NCI-H82 treated with DMSO at 0.1 percent for 48 hours (cell line): ENCODE results near the gene CIB1.
"Not testable (repeated sequence)": the region's sequence is repeated elsewhere in the genome, so short reads cannot be mapped to it uniquely, and the experiment has no call there.

Experiments
- DNase-seq: peaks from one replicate; lab custom pipeline; 2025; ENCODE audit not compliant: unreplicated experiment; lab: John Stamatoyannopoulos, UW

CIB1 gene

GRCh38 chr15:90201130-90201943, 32.4 kb downstream of the CIB1 start, which contains the start of gene SEMA4B:
Gene SEMA4B, plus strand, starts transcription at chr15:90201330. Its CDS starts 249 bp downstream, at chr15:90201579.
- DNase-seq, result peak; percentile 46

GRCh38 chr15:90200534-90201129, 33.1 kb downstream of the CIB1 start:
- peak; percentile 91 for DNase-seq

- DNase-seq, result no peak
These were observed 39.1 kb downstream of the CIB1 start for GRCh38 chr15:90194655-90195054.

- DNase-seq, result peak; percentile 83
These were observed 40.6 kb downstream of the CIB1 start for GRCh38 chr15:90192961-90193786.

GRCh38 chr15:90191794-90192509, 41.8 kb downstream of the CIB1 start:
- no peak for DNase-seq

DNA sequence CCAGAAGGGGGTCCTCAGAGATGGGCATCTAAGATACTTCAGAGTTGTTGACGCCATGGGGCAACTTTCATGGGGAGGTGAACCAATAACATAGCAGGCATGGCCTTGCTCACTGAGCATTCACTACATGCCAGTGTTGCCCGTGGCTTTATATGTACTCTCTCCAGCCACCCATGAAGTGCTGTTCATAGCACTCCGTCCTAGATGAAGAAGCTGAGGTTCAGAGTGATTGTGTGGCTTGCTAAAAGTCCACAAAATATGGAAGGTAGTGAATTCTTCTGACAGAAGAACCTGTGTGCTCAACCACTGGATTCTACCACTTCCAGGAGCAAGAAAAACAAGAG, 42.4 kb downstream of the CIB1 start:
- no peak for DNase-seq

- DNase-seq, result no peak
These were observed 43.0 kb downstream of the CIB1 start for GRCh38 chr15:90190606-90191343.

DNA sequence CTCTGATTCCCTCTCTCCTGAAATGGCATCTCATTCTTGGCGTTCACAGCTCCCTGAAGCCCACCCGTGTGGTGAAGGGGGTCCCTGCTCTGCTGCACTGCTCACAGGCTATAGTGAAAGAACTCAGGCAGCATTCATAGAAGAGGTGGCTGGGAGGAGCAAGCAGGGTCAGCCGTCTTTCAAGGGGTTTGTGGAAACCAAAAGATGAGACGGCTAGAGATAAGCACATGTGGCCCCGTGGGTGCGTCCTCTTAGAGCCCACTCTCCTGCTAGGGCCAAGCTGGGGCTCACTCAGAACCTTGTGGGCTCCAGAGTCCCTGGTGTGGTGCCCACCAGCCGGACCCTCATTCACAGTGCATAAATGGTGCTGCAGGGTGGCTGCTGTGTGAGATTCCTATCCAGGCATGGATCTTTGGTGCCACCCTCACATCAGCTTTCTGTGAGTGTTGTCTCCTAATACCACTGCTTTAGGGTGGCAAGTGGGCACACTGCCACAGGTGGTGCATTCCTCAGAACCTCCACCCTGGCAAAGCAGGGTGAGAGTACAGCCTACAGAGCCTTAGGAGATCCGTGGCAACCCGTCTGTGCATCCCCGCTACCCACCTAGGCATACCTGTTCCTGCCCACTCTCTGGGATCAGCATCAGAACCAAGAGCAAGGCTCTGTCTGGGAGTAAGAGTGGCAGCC, 43.8 kb downstream of the CIB1 start:
- no peak for DNase-seq

DNA sequence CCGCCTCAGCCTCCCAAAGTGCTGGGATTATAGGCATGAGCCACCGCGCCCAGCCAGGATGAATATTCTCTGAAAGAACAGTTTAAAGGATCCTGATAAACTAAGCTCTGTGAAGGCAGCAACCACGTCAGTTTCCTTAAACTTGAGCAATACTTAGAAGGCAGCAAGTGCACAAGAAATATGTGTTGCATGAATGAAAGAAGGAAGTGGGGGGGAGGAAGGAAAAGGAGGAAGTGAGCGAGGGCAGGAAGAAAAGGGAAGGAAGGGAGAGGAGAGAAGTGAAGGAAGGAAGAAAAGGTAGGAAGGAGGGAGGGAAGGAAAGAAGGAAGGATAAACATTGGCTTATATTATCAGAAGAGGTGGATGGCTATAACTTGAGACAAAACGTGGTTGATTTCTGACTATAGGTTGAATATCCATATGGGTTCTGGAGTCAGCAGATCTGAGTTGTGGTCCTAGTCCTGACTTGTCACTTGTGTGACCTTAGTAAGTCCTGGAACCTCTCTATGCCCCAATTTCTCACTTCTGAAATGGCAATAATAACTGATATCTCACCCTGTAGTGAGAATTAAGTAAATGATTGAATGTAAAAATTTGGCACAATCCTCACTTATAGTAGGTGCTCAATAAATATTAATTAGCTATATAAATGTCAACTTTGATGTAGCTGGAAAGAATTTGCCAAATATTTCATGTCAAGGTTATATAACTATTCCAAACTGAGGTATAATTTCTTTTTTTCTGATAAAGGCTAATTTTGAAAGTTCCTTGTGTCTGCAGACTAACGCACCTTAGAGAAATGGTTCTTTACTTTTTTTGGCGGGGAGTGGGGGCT, 44.6 kb downstream of the CIB1 start:
- DNase-seq, result no peak

- not testable (repeated sequence) for DNase-seq
These were observed 45.7 kb downstream of the CIB1 start for GRCh38 chr15:90188065-90188464.

GRCh38 chr15:90187257-90187868, 46.4 kb downstream of the CIB1 start:
- no peak for DNase-seq

DNA sequence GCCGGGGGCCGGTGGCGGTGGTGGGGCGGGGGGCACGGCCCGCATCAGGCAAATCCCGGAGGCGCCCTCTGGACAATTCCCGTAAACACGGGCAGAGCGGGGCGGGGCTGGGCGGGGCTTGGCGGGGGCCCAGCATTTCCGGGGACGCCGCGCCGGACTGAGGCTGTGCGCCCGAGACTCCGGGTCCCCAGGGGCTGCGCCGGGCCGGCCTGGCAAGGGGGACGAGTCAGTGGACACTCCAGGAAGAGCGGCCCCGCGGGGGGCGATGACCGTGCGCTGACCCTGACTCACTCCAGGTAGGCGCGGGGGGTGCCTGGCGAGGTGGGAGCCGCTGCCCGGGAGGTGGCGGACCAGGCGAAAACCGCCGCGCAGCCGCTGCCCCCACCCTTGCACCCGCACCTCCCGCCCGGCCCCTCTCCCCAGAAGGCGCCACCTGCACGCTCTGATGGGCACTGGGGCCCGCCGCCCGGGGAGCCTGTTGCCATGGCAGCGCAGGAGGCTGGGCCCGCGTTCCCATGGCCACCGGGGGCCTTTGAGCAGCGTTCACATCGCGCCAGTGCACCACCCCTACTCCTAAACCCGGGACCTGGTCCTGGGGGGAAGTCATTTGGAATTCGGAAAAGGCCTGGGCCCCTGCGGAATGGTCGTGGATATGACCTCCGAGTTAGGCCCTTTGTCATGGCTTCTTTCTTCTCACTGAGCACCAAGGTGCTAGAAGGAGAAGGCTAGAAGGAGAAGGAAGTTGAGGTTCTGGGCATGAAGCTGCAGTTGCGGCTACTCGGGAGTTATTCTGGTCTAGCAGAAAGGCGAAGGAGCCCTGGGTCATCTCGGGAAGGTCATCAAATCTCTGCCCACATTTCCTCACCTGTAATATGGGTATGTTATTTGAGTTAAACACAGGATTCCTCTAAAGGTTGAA, 48.7 kb downstream of the CIB1 start:
- DNase-seq, result no peak

GRCh38 chr15:90184119-90184785, 49.5 kb downstream of the CIB1 start:
- no peak for DNase-seq

GRCh38 chr15:90181776-90182175, 52.0 kb downstream of the CIB1 start:
- no peak for DNase-seq
